GM12878 (cell line): Measurements from ENCODE around the gene CPSF4L. TPM values are rescaled to one million over a fixed set of nuclear protein-coding genes. Genes with fewer than 3 reads are reported as not detected.

Experiments
- ATAC-seq: fragments of 200-7000 bp; cut with Tn5 transposase; 3 replicates; pipeline ENCODE4 v1.9.1; 2020; ENCODE audit warnings: mild to moderate bottlenecking, moderate library complexity
- BruUV-seq: library from RNA; stranded (reverse); fragments of 400-500 nt; replicated peaks from 2 replicates; lab custom pipeline; 2021; lab: Mats Ljungman, UMichigan
- CTCF ChIA-PET: fragments of 300-600 bp; sonication (Branson Sonifier 250); formaldehyde crosslinking; extraction: SDS; loops from one replicate; lab custom pipeline; 2021; ENCODE audit warnings: inconsistent platforms; lab: Yijun Ruan, JAX
- POLR2A ChIA-PET: fragments of 350-600 bp; formaldehyde crosslinking; extraction: SDS; loops from one replicate; lab custom pipeline; 2021; ENCODE audit warnings: inconsistent platforms; lab: Charles Lee
- RAD21 ChIA-PET: fragments of 300-600 bp; sonication (Branson Sonifier 250); formaldehyde crosslinking; loops from one replicate; lab custom pipeline; 2023; ENCODE audit warnings: antibody characterized with exemption; ENCODE audit not compliant: unreplicated experiment; lab: Charles Lee
- SMC1A ChIA-PET: fragments of 300-600 bp; sonication (Branson Sonifier 250); formaldehyde crosslinking; loops from one replicate; lab custom pipeline; 2023; ENCODE audit not compliant: unreplicated experiment, uncharacterized antibody; lab: Charles Lee
- DNase-seq: peaks from one replicate; pipeline ENCODE4 v3.0.0-alpha.2; 2011; ENCODE audit warnings: low read depth, low spot score
- FAIRE-seq: peaks from 3 replicates; lab custom pipeline; 2011; peaks lifted over from hg19 to GRCh38; lab: Jason Lieb, UNC
- H2AFZ ChIP-seq: 2 replicates; pipeline ENCODE4 v1.6.0; 2011; ENCODE audit warnings: low read depth, low read length, control low read depth; ENCODE audit not compliant: control insufficient read depth
- H3K27ac ChIP-seq: 2 replicates; pipeline ENCODE4 v1.5.1; 2011; ENCODE audit warnings: control low read depth; ENCODE audit not compliant: control insufficient read depth, insufficient read depth
- H3K27me3 ChIP-seq, 2 experiments: replicated peaks in 1 of 2; 2 replicates each; pipeline versions ENCODE4 v1.6.0 to v1.6.1; 2011; ENCODE audit warnings: low read length in 1 of 2; ENCODE audit not compliant: control insufficient read depth in 2 of 2, insufficient read depth in 2 of 2
- H3K36me3 ChIP-seq, 2 experiments: 2 replicates each; pipeline ENCODE4 v1.5.1; 2011; ENCODE audit warnings: low read length in 1 of 2; ENCODE audit not compliant: control insufficient read depth in 2 of 2, insufficient read depth in 2 of 2
- H3K4me1 ChIP-seq: 2 replicates; pipeline ENCODE4 v1.6.1; 2011; ENCODE audit warnings: mild to moderate bottlenecking, low read length, moderate library complexity, mixed read lengths; ENCODE audit not compliant: control insufficient read depth, insufficient read depth
- H3K4me2 ChIP-seq: 2 replicates; pipeline ENCODE4 v1.6.0; 2011; ENCODE audit warnings: control low read depth; ENCODE audit not compliant: control insufficient read depth, insufficient read depth
- H3K4me3 ChIP-seq: fragments of 200-600 bp; sonication (generic); 2 replicates; pipeline ENCODE4 v1.5.1; 2016
- H3K79me2 ChIP-seq: 2 replicates; pipeline ENCODE4 v1.6.0; 2011; ENCODE audit warnings: low read length; ENCODE audit not compliant: control insufficient read depth, insufficient read depth
- H3K9ac ChIP-seq: 2 replicates; pipeline ENCODE4 v1.8.0; 2011; ENCODE audit warnings: low read length, control low read depth, mixed read lengths; ENCODE audit not compliant: control insufficient read depth, insufficient read depth
- H3K9me3 ChIP-seq: replicated peaks from 3 replicates; pipeline ENCODE4 v1.5.1; 2011; ENCODE audit warnings: mild to moderate bottlenecking, low read length; ENCODE audit not compliant: control insufficient read depth, insufficient read depth
- H4K20me1 ChIP-seq: 2 replicates; pipeline ENCODE4 v1.6.0; 2011; ENCODE audit not compliant: control insufficient read depth, insufficient read depth
- BACH1 ChIP-seq: fragments of 450-650 bp; IDR thresholded peaks from 2 replicates; pipeline ENCODE4 v1.6.1; 2017; ENCODE audit warnings: mild to moderate bottlenecking, borderline replicate concordance
- HDAC6 ChIP-seq: fragments of 200-600 bp; sonication (generic); IDR thresholded peaks from one replicate; pipeline ENCODE4 v1.8.0; 2017; ENCODE audit warnings: antibody characterized with exemption; ENCODE audit not compliant: unreplicated experiment
- MTA2 ChIP-seq: fragments of 450-650 bp; IDR thresholded peaks from 2 replicates; pipeline ENCODE4 v1.6.1; 2016; ENCODE audit warnings: low read depth, mild to moderate bottlenecking, moderate library complexity
- NFIC ChIP-seq: IDR thresholded peaks from 2 replicates; pipeline ENCODE4 v1.6.1; 2012; ENCODE audit warnings: low read depth, mild to moderate bottlenecking, inconsistent platforms, low read length, moderate library complexity
- SIN3A ChIP-seq: IDR thresholded peaks from 2 replicates; pipeline ENCODE4 v1.6.1; 2012; ENCODE audit warnings: low read depth, low read length, improper control_type of control experiment
- SIX5 ChIP-seq: IDR thresholded peaks from 2 replicates; pipeline ENCODE4 v1.6.1; 2011; ENCODE audit warnings: mild to moderate bottlenecking, low read depth, low read length, moderate library complexity; ENCODE audit not compliant: severe bottlenecking
- SMAD5 ChIP-seq: IDR thresholded peaks from 2 replicates; pipeline ENCODE4 v1.6.1; 2016; ENCODE audit warnings: antibody characterized with exemption, low read depth
- TAF1 ChIP-seq: IDR thresholded peaks from 2 replicates; pipeline ENCODE4 v1.6.1; 2011; ENCODE audit warnings: mild to moderate bottlenecking, low read depth, low read length, borderline replicate concordance
- WGBS: methylation state at CpG from one replicate; pipeline ENCODE4 v1.1.6; 2016; ENCODE audit warnings: low lambda C conversion rate; ENCODE audit not compliant: insufficient replicate concordance, insufficient coverage; ENCODE audit errors: missing lambda C conversion rate; 5-methylcytosine and 5-hydroxymethylcytosine counted together
- in situ Hi-C: fragments of 300-500 bp; cut with MboI; formaldehyde crosslinking; loops from 9 replicates; pipeline ENCODE4 v1.14.3; 2018; ENCODE audit warnings: mixed read lengths
- intact Hi-C: fragments of 100-400 bp; cut with micrococcal nuclease; formaldehyde crosslinking; loops from one replicate; pipeline ENCODE4 v1.14.2; 2022; ENCODE audit not compliant: unreplicated experiment
- polyA plus RNA-seq, 11 experiments: library from polyadenylated mRNA; depleted of rRNA in 4 of 11; unstranded in 6 of 11; stranded (reverse) in 5 of 11; fragments of >200 nt; fragmentation: Nextera tagmentation in 4 of 11; fragmentation: Illumina TruSeq in 1 of 11; extraction: Ambion mirVana in 4 of 11; extraction: Trizol in 1 of 11; gene quantifications; 1 replicate in 1 of 11; 2 replicates in 10 of 11; pipeline versions ENCODE4 v1.2.1 to v1.2.3, GENCODE V29; 2011 to 2016; ENCODE audit warnings: inconsistent platforms in 2 of 11, missing spikeins in 2 of 11, low read depth in 1 of 11
- total RNA-seq, 4 experiments: library from RNA; depleted of rRNA in 3 of 4; stranded (reverse); fragments of >200 nt in 3 of 4; fragmentation: Illumina TruSeq in 1 of 4; extraction: Trizol in 1 of 4; gene quantifications; 2 replicates each; pipeline versions ENCODE4 v1.2.1 to v1.2.3, GENCODE V29; 2013 to 2021
- TF ChIP-seq, protein P1 (sequence below): IDR thresholded peaks from 2 replicates; pipeline ENCODE4 v1.6.1; 2012; ENCODE audit warnings: low read depth, low read length, improper control_type of control experiment
- TF ChIP-seq, protein P2 (sequence below): IDR thresholded peaks from 2 replicates; pipeline ENCODE4 v1.6.1; 2011; ENCODE audit warnings: borderline replicate concordance, low read depth, mild to moderate bottlenecking, moderate library complexity, low read length; ENCODE audit not compliant: insufficient read depth, poor library complexity, severe bottlenecking

Gene CPSF4L
- total and polyA plus RNA-seq, 10 of the 15 experiments (the other 5 are each of a cell fraction or from before 2014, with no cell fraction given), result not detected

DNA sequence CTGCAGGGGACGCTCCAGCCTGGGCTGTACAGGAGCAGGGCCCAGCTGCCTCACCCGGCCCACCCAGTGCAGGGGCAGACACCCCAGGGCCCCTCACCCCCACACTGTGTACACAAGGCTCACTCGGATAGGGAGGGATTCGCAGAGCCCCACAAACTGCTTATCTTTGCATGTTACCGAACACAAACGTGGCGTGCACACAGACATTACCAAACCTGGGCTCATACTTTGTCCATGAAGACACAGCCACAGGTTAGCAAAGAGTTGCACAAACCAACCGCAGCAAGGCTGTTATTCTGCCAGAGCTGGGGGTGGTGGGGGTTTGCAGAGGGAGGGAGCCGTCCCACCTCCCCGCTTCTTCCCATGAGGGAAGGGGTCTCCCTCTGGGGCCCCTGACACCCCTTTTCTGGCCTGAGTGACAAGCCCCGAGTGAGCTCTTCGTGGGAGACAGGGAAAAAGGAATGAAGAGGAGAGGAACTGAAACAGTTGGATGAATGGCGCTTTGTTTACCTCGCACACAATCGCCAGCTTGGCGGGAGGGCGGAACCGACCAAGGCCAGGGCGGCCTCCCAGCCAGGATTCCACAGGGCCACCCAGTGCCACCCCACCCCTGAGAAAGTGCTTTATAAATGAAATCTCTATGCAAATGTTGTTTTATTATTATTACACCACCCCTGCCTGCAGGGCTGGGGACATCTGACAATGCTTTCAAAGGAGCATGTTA lies 434 bp upstream of the CPSF4L start:
- DNase-seq, result no peak
- ChIA-PET CTCF (interaction anchor here (1.6 to 6.0 kb wide), 2 partner anchors 8 to 106 kb away, joined by 3 to 66 read pairs; no protein-coding TSS in a partner anchor), POLR2A (no interaction called here), RAD21 (interaction anchor here (0.6 to 11.2 kb wide), 4 partner anchors 8 to 107 kb away, joined by 3 to 218 read pairs (median 4); no protein-coding TSS in a partner anchor), SMC1A (interaction anchor here (1.2 to 2.2 kb wide), 3 partner anchors 9 to 107 kb away, joined by 4 to 11 read pairs (median 7); no protein-coding TSS in a partner anchor)
- no peak overlapping the region for H3K4me2 ChIP-seq
- no peak overlapping the region for H2AFZ ChIP-seq
- TF ChIP-seq SMAD5 (no peak), SIN3A (no peak), NFIC (no peak), HDAC6 (no peak), BACH1 (no peak), TAF1 (no peak), MTA2 (no peak), SIX5 (no peak)
- TF ChIP-seq, protein P1, sequence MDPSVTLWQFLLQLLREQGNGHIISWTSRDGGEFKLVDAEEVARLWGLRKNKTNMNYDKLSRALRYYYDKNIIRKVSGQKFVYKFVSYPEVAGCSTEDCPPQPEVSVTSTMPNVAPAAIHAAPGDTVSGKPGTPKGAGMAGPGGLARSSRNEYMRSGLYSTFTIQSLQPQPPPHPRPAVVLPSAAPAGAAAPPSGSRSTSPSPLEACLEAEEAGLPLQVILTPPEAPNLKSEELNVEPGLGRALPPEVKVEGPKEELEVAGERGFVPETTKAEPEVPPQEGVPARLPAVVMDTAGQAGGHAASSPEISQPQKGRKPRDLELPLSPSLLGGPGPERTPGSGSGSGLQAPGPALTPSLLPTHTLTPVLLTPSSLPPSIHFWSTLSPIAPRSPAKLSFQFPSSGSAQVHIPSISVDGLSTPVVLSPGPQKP, result no peak
- TF ChIP-seq, protein P2, sequence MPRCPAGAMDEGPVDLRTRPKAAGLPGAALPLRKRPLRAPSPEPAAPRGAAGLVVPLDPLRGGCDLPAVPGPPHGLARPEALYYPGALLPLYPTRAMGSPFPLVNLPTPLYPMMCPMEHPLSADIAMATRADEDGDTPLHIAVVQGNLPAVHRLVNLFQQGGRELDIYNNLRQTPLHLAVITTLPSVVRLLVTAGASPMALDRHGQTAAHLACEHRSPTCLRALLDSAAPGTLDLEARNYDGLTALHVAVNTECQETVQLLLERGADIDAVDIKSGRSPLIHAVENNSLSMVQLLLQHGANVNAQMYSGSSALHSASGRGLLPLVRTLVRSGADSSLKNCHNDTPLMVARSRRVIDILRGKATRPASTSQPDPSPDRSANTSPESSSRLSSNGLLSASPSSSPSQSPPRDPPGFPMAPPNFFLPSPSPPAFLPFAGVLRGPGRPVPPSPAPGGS, result no peak
- in situ Hi-C loops, result no loop called here
- no peaks in the 10 kb centered on the region for H3K79me2 ChIP-seq
- 60% methylated on average over 19 of the region's 19 CpGs for WGBS
- H3K4me3 ChIP-seq, result no peak overlapping the region
- H4K20me1 ChIP-seq, result no peaks in the 10 kb centered on the region
- no peaks in the 10 kb centered on the region for H3K9me3 ChIP-seq
- no peak overlapping the region for H3K27ac ChIP-seq
- H3K27me3 ChIP-seq, result no peaks in the 10 kb centered on the region
- no peak for FAIRE-seq
- H3K9ac ChIP-seq, result no peak overlapping the region
- BruUV-seq, result no TSS peak
- intact Hi-C loops, result no loop called here
- H3K4me1 ChIP-seq, result no peaks in the 10 kb centered on the region
- no peak; the same call in 2 of the 3 replicates for ATAC-seq
- H3K36me3 ChIP-seq, result no peaks in the 10 kb centered on the region
